ENCODE measurements around the gene ANKRD11. TPM values are rescaled to one million over a fixed set of nuclear protein-coding genes. Genes with fewer than 3 reads are reported as not detected.
"Not testable (repeated sequence)": the region's sequence is repeated elsewhere in the genome, so short reads cannot be mapped to it uniquely, and the experiment has no call there.

The ANKRD11 gene
- total RNA-seq, 1 donor from 2014 or later = 64.2 TPM

DNA sequence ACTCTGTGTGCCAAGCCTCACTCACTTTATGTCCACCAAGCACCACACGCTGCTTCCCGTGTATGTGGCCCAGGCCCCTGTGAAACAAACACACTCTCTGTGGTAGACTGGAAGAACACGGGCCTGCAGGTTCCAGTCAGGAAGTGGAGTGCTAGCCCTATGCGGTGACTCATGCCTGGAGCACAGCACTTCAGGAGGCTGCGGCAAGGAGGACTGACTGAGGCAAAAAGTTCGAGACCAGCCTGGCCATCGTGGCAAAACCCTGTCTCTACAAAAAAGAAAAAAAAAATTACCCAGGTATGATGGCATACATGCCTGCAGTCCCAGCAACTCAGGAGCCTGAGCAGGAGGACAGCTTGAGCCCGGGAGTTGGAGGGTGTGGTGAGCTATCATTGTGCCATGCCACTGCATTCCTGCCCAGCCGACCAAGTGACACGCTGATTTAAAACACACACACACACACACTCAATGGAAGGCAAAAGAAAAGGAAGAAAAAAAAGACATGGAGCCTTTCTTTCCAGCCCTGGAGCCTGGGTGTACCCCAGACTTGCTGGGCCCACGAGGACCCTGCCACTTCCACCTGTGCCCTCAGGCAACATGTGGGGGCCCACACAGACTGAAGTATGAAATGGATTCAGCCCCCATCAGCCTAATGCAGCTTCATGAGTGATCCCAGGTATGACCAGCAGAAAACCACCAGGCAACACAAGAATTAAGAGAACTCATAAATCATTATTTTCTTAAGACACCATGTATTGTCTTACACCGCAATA, 126.6 kb downstream of the ANKRD11 start:
- no peak for DNase-seq

DNA sequence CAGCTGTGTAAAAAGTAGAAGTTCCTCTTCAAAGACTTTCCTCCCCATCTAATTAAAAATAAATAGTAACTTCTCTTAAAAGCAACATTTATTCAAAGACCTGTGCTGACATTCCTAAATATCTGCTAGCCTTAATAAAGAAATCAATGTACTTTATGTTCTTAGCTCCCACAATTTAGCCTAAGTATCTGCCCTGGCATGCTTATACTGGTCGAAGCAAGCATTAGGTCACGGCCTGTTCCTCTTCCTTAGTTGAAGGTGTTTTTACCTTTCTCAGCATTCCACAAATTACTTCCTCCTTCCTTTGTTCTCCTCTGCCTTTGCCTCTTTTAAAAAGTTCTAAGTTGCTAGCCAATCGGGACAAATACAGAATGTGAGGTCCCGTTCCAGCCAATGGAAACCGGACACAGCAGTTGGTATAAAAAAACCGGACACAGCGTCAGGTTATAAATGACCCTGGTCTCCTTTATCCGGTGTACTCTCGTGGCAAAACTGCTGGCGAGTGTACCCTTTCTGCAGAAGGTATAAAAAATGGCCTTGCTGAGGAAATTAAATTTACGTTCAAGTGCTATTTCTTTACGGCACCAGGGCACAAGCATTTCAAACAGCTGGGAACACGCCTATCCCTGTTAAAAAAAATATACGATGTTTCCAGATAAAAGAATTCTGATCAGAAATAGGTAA, 127.7 kb downstream of the ANKRD11 start:
- DNase-seq = not testable (repeated sequence)

DNA sequence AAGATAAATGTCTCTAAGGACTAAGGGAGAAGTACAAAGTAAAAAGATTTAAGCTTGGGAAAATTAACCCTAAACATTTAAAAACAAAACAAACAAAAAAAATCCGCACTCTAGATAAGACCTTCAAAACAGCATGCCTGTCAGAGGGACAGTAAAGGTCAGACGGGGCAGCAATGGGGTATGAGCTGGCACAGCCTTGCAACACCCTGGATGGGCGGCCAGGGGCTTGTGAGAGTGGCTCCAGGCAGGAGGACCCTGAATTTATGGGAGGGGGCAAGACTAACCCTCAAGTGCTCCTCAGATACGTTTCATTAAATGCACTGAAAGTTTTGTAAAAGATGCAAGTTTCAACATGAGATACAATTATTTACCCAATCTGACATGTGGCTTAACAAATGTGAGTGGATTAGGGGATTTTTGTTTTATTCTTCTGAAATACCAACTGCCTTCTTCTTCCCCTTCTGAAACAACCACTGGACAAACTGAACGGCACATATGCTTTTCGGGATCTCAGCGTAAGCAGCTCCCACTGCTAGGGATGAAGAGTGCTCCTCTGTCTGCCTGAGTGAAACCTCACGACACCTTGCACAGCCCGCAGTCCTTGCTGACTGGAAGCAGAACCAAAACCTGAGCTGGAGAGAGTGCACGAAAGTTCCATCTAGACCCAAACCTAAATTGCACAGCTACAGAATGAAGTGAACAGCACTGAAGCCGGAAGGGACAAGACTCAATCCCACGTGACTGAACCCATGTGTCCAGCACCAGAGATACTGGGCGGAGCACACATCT, 128.4 kb downstream of the ANKRD11 start:
- DNase-seq = no peak

GRCh38 chr16:89360760-89361435, 129.5 kb downstream of the ANKRD11 start:
- DNase-seq = no peak

DNA sequence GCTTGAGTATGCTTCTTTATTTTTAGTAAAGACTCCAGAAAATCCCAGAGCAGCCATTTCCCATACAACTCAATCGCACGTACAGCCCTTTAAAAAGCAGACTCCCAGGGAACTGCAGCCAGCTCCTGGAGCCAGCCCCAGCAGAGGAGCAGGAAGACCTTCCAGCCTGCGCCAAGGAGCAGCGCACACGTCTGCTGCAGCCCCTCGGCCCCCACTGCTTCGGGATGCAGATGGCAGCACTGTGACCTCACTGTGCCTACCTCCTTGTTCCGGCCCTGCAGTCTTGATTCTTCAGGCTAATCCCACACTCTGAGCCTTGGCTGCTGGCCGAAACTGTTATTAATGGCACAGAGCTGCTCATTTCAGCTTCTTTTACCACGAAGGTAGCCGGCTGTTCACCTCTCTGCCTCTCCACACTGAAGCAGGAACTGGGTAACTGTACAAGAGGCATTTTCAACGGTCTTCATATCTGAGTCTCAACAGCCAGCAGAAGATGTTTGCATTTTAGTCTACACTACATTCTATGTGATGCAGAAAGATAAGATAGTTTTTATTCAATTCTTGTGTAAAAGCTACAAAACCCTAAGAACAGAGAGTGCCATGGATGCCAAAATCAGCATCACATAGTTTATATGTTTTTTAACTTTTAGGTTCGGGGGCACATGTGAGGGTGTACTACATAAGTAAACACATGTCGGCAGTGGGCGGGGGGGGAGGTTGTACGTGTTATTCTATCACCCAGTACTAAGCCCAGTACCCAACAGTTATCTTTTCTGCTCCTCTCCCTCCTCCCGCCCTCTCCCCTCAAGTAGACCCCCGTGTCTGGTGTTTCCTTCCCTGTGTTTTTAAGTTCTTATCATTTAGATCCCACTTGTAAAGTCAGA, 130.9 kb downstream of the ANKRD11 start:
- peak; percentile 34 for DNase-seq

DNA sequence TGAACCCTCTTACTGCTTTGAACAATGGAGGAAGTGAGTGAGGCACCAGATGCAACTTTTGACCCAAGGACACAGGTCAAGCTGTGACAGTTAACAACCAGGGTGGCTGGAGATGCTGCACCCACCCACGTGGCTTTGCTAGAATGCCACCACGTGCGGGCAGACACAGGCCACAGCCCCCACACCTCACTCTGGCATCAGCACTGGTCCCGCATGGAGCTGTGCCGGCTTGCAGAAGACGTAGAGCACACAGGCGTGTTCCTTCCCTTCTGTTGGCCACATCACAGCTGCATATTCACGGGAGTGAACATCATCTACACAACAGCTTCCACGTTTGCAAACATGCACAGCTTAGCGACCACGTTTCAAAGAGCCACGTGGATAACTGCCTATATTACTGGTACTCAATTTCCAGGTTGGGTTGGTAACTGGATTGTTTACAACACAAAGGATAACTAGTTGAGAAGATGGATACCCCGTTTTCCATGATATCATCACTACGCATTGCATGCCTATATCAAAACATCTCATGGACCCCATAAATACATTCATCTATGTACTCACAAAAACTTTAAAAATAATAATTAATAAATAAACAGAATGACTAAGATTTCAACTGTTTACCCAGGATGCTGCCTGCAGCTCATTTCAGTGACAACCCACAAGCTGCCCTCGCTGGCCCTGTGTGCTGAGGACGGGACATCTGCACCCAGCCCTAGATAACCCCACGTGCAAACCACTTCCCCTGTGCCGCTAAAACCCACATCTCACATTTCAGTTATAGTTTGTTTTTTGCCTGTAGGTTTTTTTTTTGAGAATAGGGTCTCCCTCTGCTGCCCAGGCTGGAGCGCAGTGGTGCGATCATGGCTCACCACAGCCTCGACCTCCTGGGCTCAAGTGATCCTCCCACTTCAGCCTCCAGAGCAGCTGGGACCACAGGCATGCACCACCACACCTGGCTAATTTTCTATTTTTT, 132.0 kb downstream of the ANKRD11 start:
- no peak for DNase-seq

- DNase-seq = peak; percentile 23
These were observed 133.1 kb downstream of the ANKRD11 start for GRCh38 chr16:89357055-89357816.

GRCh38 chr16:89355686-89356085, 134.7 kb downstream of the ANKRD11 start:
- no peak for DNase-seq

DNA sequence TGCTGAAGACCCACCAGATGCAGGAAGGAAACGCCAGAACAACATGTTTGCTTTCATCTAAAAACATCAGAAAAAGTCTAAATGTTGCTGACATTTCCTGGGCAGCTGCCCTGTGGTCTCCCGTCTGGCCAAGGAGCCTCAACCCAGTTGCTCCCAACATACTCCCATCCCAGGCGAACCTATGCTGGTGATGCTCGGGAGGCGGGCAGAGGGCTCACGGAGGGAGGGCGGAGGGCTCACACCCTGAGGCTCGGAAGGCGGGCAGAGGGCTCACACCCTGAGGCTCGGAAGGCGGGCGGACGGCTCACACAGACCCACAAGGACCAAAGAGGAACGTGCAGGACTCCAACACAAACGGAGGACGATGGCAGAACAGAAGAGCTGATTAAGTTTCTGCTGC, 135.4 kb downstream of the ANKRD11 start:
- DNase-seq = no peak

DNA sequence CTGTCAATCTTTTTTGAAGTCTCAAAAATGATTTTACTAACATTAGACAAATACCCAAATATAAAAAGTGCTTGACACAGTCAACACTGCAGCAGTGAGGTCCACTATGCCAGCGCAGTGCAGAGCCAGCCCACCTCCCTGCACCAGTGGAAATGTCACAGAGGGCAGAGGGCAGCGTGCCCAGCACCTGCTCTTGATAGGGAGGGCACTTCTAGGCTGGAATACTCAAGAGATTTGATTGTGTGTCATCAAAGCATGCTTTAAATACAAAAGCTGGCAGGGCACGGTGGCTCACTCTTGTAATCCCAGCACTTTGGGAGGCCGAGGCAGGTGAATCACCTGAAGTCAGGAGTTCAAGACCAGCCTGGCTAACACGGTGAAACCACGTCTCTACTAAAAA, 136.0 kb downstream of the ANKRD11 start:
- no peak for DNase-seq

DNA sequence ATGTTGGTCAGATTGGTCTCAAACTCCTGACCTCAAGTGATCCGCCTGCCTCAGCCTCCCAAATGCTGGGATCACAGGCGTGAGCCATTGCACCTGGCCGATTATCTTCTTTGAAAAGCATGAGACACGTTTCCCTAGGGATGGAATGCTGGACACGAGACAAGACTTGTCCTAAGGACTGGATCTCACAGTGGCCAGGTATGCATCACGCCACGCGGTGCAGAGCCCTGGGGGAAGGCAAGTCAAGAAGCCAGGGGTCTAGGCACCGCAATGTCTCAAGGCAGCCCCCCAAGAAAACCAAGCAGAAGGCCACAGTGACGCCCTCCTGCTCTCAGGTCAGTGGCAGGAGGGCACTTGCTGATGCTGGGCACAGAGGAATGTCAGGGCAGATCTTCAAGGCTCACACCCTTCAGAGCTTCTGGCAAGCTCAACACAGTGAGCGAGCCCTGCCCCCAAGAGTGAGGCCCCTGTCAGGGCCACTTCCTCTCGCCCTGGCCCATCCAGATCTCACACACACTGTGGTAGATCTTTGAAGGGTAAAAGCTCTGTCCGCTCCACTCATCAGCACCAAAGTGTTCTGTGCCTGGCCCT, 138.2 kb downstream of the ANKRD11 start:
- DNase-seq = no peak

DNA sequence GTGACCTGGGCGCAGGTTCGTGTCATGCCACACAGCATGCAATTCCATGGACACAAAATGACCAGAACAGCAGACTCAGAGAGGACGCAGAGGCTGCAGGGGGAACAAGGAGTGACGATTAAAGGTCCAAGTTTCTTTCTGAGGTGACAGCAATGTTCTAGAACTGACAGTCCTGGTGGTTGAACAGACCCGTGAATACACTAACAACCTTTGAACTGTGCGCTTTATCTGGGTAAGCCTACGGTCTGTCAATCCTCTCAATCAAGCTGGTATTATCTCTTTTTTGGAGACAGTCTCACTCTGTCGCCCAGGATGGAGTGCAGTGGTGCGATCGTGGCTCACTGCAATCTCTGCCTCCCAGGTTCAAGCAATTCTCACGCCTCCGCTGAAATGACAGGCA, 138.7 kb downstream of the ANKRD11 start:
- no peak for DNase-seq

- DNase-seq = no peak
These were observed 139.5 kb downstream of the ANKRD11 start for GRCh38 chr16:89350701-89351380.

DNA sequence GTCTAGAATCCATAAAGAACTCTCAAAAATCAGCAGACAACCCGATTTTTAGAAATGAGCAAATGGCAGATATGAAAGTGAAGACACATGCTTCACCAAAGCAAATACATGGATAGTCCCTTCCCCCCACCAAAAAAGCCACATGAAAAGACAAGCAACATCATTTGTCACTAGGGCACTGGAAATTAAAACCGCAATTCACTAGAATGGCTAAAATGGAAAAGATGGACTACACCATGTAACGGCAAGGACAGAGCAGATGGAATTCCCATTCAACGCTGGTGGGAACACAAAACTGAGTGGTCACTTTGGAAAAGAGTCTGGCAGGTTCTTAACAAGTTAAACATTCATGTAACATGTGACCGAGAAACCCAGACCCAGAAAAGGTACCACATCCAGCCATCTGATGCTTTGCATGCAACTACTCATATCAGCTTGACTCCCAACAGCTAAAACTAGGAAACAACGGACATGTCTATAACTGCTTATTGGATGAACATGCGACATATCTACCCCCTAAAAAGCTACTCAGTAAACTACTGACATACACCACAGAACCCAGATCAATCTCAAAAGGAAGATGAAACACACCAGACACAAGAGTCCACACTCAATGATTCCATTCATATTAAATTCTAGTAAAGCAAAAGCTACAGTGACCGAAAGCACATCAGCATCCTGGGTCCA, 140.3 kb downstream of the ANKRD11 start:
- DNase-seq = no peak

DNA sequence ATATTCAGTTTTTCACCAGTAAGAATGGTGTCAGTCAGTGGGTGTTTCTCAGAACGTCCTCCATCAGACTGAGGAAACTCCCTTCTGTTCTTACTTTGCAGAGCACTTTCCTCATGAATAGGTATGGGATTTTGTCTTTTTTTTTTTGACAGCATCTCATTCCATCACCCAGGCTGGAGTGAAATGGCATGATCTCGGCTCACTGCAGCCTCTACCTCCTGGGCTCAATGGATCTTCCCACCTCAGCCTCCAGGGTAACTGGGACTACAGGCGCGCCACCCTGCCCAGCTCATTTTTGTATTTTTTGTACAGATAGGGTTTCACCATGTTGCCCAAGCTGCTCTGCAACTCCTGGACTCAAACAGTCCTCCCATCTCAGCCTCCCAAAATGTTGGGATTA, 142.6 kb downstream of the ANKRD11 start:
- no peak for DNase-seq

DNA sequence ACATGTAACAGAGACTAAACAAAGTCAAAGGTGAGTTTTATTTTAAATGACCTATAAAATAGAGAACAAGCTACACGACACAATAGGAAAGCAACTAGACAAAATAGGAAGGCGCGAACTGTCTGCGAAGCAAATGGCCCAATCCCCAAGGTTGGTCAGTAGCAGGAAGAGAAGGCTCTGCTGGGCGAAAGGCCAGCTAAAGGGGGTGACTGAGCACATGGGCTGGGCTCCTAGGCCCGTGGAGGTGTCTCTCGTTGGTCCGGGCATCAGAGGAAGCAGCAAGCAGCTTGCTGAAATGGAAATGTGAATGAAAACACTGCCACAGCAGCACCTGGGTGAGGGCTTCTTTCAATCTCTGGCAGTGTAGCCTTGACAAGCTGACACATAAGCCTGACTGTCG, 143.5 kb downstream of the ANKRD11 start:
- DNase-seq = no peak

- no peak for DNase-seq
These were observed 144.7 kb downstream of the ANKRD11 start for GRCh38 chr16:89345642-89346150.
